ENCODE data around the gene CD46.
A peak's percentile ranks its signal among the peaks of the same experiment; 100 is the strongest.
"Not testable (repeated sequence)": the region's sequence is repeated elsewhere in the genome, so short reads cannot be mapped to it uniquely, and the experiment has no call there.

CD46 gene

DNA sequence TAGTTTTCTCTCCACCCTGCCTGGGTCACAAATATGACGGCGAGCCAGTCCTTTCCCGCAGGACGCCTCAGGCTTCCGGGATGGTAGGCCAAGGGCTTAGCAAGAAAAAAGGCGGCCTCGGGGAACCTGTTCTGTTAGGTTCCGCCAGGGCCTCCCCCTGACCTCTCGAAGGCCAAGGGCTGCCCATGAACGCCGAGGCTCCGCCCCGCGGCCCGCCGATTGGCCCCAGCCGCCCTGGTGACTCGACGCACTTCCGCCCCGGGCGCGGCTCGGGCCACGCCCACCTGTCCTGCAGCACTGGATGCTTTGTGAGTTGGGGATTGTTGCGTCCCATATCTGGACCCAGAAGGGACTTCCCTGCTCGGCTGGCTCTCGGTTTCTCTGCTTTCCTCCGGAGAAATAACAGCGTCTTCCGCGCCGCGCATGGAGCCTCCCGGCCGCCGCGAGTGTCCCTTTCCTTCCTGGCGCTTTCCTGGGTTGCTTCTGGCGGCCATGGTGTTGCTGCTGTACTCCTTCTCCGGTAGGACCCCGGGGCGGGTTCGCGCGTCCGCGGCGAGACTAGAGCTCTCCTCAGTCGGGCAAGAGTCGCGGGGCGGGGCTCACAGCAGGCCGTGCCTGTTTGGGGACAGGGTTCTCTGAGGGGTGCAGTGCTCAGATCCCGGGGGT lies at the start of gene CD46:
Gene CD46, plus strand, starts transcription at position 265 of the 666 bp plus-strand sequence. Its CDS starts 159 bp downstream, at position 424.
- DNase-seq = peak; percentile 98

DNA sequence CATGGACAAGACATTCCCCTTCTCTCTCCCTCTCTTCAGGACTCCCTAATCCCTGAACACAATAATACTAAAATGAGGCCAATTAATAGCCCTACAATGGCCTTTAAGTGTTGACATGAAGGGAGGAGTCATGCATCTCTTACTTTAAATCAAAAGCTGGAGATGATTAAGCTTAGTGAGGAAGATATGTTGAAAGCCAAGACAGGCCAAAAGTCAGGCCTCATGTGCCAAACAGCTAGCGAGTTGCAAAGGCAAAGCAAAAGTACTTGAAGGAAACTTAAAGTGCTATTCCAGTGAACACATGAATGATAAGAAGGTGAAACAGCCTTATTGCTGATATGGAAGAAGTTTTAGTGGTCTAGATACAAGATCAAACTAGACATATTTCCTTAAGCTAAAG lies 49.5 kb upstream of the CD46 start:
- DNase-seq = no peak

DNA sequence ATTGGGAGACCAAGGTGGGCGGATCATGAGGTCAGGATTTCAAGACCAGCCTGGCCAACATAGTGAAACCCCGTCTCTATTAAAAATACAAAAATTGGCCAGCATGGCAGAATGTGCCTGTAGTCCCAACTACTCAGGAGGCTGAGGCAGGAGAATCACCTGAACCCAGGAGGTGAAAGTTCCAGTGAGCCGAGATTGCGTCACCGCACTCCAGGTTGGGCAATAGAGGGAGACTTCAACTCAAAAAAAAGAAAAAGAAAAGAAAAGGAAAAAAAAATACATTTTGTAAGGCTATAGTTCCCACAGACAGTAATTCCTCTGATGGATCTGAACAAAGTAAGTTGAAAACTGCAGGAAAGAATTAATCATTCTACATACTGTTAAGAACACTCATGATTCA lies 48.1 kb upstream of the CD46 start:
- DNase-seq = no peak

DNA sequence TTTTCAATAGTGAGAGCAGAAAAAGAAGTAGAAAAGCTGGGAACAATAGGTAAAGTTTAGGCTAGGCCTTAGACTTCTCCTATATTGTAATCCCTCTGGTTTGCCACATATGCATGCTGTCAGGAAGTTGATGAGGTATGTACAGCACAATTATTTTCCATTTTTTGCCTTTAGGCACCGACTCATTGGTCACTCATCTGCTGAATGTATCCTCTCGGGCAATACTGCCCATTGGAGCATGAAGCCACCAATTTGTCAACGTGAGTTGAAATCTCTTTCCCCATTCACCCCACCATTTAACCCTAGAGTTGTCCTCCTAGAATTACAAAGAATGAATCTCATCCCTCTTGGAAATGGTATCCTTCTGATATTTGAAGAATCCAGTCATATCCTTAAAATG lies 43.9 kb upstream of the CD46 start:
- DNase-seq = not testable (repeated sequence)

DNA sequence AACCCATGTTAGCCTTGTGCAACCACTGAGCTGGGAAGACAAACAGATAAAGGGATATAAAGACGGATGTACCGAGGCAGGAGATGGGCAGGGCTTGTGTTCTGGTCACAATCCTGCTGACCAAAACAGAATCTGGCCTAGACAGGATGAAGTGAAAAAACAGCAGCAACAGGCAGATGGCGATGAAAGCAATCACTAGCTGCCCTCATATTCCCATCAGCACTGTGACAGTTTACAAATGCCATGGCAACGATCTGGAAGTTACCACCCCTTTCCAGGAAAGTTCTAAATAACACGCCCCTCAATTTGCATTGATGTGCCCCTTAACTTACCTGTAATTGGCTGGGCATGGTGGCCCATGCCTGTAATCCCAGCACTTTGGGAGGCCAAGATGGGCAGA lies 40.6 kb upstream of the CD46 start:
- no peak for DNase-seq

DNA sequence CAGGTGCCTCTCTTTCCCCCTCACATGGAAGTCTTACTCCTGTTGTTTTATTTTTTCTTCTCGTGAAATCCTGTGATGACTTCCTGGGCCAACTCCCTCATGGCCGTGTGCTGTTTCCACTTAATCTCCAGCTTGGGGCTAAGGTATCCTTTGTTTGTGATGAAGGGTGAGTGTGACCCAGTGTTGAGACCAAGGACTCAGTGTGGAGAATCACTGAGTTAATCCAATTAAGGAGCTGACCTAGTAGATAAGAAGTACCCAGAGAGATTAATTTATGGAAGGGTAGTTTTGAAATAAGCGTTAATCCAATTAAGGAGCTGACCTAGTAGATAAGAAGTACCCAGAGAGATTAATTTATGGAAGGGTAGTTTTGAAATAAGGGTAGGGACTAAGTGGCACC lies 39.2 kb upstream of the CD46 start:
- not testable (repeated sequence) for DNase-seq

DNA sequence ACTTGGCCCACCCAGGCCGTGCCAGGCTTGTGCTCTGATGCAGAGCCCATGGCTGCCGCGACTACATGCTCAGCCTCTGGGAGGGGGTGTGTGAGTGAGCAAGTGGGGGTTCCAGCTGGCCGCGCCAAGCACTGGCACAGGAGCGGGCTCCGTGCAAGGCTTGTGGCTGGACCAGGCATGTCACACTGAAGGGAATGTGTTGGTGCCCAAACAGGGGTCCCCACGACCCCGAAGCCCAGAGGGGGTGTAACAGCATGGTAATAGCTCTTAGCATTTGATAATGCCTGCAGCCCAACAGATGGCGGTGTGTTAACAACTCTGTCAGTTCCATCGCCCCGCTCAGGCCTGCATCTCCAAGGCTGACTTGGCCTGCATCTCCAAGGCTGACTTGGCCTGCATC lies 38.3 kb upstream of the CD46 start:
- no peak for DNase-seq

DNA sequence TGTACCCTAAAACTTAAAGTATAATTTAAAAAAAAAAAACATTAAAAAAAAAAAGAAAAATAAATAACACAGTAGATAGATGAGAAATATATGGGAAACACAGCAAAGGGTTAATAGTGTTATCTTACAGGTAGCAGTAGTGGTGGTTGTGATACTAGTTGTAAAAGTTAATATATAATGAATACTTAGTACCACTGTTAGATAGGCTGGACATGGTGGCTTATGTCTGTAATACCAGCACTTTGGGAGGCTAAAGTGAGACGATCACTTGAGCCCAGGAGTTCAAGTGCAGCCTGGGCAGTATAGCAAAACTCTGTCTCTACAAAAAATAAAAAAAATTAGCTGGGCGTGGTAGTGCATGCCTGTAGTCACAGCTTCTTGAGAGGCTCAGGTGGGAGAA lies 32.6 kb upstream of the CD46 start:
- no peak for DNase-seq

DNA sequence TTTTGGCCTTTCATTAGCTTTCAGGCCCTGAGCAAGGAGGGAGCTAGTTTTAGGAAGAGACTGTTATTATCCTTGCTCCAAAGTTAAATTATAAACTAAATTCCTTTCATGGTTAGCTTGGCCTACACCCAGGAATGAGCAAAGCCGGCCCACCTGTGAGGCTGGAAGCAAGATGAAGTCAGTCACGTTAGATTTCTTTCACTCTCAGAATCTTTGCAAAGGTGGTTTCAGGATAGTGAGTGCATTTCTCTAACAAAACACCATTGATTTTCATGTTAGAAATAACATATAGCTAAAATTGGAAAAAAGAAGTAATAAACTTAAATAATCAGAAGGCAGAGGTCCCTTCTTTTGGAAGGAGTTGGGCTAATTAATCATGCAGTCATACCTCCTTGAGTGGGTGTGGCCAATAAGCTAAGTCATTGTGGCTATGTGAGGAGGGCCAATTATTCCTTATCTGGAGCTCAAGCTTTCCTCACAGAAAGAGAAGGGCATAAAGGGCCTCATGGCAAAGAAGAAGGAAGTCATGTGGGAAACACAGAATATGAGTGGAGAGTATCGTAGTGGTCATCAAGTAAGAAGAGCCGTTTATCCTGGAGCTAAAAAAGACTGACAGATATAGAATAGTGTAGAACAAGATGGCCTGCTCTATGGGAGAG lies 23.5 kb upstream of the CD46 start:
- not testable (repeated sequence) for DNase-seq

DNA sequence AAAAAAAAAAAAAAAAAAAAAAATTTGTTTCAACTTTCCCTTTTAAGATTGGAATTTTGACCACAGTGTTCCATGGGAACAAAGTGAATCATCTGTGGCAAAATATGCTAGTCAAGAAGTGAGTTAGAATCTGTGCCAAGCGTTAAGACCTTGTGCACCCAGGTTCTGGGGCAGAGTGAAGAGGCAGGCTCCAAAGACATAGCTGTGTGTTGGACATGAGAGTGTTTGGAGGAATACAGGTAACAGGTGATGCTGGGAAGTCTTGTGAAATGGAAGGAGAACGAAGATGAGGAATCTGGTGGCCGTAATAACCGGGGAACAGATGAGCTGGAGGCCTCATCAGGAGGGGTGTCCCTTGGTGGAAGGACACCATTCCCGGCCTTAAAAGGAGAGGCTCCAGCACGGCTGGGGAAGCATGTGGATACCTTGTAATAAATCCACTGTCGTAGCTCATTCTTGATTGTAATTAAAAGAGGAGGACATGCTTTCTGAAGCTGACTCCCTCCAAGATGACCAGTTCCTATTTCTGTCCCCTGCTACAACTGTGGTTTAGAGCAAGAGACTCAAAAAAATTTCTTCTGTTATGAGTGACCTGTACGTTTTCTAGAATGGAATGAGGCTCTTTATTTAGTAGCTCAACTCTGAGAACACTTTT lies 14.2 kb upstream of the CD46 start:
- not testable (repeated sequence) for DNase-seq

DNA sequence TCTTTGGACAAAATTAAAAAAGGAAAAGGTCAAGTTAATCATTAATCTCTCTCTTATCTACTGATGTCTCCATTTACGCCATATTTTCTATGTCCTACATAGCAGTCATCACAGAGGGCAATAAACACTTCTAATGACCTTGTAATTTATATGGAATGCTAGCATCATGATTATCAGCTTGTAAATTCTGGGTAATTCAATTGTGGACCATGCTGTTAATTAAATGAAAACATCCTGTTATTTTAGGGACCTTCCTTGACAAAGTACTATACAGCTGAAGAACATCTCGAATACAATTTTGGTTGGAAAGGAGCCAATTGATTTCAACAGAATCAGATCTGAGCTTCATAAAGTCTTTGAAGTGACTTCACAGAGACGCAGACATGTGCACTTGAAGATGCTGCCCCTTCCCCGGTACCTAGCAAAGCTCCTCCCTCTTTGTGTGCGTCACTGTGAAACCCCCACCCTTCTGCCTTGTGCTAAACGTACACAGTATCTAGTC lies 13.6 kb upstream of the CD46 start:
- not testable (repeated sequence) for DNase-seq

DNA sequence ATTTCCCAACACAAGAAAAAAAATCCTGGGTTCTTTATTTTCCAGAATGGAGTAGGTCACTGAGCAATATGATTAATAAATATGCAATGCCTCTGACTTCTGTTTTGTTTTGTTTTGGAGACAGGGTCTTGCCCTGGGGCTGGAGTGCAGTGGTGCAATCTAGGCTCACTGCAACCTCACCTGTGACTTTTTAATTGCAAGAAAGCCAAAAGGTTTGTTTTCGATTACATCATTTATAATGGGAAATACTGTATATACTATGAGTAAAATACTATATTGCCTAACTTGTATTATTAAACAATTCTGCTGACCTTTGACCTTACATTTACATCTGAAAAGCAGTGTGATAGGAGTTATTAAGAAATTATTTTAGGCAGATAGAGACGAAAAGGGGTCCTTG lies 11.6 kb upstream of the CD46 start:
- no peak for DNase-seq

DNA sequence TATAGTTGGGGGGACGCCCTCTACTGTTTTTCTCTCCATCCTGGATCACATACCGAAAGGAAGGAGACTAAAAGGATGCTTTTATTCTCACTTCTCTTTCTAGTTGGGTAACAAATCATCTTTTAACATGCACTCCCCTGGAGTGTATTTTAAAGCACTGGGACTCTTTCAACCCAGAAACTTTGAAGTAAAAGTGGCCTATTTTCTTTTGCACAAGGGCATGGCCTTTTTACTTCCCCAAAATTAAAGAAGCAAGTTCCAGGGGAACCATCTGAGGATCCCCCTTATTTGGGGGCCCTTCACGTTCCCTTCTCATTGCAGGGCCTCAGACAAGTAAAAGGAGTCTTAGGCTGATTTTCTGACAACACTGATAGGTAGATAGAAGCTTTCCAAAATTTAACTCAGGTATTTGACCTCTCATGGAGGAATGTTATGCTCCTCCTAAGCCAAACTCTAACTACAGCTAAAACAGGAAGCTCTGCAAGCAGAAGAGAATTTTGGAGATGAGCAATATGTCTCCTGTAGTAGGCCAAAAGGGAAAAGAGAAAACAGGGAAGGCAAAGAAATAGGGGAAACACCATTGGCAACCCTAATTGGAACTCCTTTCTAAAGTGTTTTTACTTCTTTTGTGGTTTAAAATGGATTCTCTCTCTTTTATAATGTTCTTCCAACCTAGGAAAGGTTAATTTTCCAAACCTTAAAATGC lies 8.9 kb upstream of the CD46 start:
- no peak for DNase-seq

DNA sequence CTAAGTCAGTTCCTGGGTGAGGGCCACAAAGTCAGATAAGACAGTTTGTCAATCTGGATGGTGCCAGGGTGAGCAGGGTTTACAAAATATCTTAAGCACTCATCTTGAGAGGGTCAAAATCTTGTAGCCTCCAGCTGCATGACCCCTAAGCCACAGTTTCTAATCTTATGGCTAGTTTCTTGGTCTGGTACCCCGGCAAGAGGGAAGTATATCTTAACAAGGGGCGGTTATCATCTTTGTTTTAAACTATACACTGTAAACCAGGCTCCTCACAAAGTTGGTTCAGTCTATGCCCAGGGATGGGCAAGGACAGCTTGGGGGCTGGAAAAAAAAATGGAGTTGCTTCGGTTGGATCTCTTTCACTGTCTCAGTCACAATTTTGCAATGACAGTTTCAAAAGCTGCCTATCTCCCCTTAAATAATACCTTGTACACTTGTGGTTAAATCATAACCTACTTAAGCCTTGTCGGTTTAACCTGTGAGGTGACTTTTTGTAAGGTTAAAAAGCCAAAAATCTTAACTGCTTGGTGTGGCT lies 7.8 kb upstream of the CD46 start:
- no peak for DNase-seq

DNA sequence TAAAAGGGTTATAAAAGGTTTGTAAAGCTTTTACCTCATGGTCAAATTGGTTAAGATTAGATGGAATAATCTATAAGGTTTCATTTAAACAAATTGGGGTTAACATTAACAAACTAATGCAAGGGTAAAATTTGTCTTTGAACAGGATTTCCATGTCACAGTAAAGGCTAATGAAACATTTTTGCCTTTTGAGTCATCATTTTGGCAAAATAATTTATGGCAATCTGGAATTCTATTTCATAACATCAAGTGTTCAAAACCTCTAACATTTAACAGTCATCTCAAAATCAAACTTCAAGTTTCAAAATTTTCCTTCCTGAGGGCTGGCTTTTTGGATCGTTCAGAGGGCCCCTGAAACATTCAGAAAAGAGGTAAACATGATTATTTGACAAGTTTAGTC lies 6.6 kb upstream of the CD46 start:
- DNase-seq = no peak

DNA sequence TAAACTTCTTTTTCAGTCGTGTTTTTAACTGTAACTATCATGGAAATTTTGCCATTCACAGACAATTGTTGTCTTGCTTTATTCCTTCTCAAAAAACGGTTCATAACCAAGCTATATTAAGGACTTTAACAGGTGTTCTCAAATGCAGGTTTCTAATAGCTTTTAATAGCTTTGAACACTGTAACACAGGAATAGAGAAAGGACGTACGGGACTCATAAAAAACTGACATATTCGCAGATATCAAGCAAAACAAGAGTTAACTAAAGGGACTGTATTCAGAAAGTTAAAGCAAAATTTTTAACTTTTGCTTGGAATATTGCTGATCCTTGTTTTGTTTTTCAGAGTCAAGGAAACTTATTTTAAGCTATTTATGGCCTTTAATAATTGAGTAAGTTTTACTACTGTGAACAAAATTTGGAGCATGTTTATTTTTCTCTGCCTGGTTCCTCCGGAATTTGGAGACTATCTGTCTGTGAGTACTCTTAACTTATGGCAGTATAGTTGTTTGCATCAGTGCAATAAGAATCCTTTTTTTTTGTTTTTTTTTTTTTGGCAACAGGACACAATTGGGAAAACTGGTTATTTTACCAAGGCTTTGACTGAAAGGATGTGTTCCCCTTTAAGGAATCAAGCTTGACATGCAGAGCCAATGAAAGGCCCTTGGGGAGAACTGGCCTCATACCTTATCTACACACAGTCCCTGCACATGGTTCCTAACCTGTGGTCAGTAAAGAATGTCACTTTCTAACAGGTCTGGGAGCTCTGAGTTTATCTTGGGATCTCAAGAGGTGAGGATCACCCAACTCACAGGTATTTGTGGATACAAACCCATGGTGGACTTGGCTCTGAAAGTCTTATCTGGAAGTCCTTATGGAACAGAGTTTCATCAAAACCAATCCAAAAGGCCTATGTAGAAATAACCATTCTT lies 5.8 kb upstream of the CD46 start:
- DNase-seq = no peak

DNA sequence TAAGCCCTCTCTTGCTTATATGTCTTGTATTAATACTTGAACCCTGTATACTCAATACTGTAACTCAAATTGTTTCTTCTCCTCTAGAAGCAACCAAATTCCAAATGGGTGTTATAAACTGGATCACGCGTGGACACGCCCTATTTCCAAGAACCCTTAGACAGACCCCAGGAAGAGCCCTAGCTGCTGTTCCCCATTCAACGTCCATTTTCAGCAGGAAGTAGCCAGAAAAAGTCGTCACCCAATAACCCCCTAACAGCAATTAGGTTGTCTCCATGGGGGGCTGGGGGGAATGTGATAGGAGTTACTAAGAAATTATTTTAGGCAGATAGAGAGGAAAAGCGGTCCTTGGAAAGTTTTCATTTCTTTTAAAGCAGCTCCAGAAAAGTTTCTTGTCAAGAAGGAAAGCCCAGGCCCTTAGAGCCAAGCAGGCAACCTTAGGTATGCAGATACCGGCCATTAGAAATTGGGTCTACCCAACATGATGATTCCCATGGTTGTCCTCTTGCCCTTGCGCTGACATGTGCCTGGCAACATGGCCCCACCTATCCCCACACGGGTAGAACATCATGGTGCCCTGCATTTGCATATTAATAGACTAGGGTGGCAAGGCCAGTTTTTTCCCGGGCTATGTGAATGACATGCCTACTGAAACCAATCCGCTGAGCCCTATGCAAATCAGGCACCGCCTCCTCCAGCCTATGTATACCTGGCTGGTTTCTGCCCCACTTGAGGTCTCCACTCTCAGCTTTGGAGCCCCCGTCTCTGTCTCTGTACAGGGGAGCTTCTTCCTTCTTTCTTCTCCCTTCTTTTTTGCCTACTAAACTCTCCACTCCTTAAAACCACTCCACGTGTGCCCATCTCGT lies 4.0 kb upstream of the CD46 start:
- DNase-seq = no peak

DNA sequence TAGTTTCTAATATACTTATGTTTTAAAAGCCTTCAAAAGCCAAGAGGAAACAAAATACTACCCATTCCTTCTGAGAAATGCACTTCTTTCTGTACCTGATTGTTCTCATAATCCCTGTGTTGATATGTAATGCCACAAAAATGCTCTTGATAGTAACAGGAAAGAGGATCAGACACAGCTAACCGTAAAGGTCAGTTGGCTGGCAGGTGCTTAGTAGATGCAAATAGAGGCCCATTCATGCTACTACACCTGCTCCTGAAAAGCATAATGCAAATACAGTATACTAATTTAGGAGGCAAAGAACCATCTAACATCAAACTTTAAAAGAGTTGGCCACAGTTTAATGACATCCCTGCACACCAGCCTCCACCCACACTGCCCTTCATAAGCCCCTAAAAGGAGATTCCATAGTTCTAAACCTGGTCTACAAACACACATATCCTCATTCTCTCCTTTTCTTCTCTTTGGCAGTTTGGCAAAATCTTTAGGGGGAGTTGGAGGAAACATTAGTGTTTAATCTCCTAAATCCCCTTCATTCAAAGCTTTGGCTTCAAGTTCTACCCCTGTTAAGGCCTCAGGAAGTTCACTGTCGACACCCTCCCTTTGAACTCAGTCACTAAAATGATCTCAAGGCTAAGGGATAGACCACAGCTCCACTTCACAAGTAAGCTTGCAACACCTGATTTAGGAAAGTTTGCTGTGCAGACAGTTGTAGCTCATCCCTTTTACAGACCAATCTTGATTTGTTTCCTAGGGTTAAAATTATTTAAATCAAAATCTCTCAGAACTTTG lies 2.9 kb upstream of the CD46 start:
- no peak for DNase-seq

DNA sequence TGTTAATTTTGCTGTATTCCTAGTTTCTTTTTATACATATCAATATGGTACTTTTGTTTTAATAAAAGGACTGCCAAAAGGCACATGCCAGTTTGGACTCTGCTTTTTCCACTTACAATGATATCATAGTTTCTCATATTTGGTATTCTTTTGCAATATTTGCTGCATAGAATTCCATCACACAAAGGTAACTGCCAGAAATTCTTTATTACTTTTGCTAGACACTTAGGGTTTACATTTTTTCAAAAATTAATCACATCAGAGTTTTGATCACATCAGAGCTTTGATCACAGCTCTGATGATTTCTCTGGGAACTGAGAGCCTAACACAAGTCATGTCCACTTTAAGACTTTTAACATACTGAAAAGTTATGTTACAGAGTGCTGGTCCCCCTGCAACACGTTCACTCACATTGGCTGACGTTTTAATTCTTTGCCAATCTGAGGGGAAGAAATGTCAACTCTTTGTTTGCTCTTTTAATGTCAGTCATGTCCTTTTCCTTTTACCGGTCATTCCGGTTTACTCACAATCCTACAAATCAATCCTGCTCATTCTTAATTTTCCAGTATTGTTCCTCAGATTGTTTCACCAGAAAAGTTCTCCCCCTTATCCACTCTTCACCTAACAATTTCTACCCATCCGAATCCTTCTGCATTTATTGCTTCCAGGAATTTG lies 1.1 kb upstream of the CD46 start:
- no peak for DNase-seq

DNA sequence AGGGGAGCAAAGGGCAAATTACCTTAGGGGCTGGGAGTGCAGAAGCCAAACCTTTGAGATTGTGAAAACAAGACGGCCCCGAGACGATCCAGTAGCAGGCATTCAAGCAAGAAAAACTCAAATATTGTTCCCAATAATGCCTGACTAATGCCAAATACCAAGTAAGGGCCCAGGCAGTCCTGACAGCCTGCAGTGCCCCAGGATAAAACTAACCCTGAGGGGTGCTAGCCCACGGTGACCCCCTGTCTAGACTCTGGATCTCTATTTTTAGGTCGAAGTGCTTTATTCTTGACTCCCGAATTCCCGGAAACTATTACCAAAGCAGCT lies 428 bp upstream of the CD46 start:
- DNase-seq = not testable (repeated sequence)
